IMR-90 (cell line): ENCODE results near the gene OARD1. TPM values are rescaled to one million over a fixed set of nuclear protein-coding genes. Genes with fewer than 3 reads are reported as not detected.

ENCODE experiments used
- ATAC-seq: fragments of 200-7000 bp; cut with Tn5 transposase; 2 replicates; pipeline ENCODE4 v1.9.1; 2020; ENCODE audit warnings: low read depth, mild to moderate bottlenecking, moderate library complexity
- BruUV-seq: library from RNA; stranded (reverse); fragments of 400-500 nt; replicated peaks from 2 replicates; lab custom pipeline; 2021; lab: Mats Ljungman, UMichigan
- CTCF ChIA-PET: fragments of 300-600 bp; formaldehyde crosslinking; extraction: SDS; loops from one replicate; lab custom pipeline; 2021; ENCODE audit warnings: antibody characterized with exemption; lab: Yijun Ruan, JAX
- POLR2A ChIA-PET: fragments of 300-600 bp; sonication (Branson Sonifier 250); formaldehyde crosslinking; loops from one replicate; lab custom pipeline; 2022; ENCODE audit warnings: antibody characterized with exemption; ENCODE audit not compliant: unreplicated experiment; lab: Charles Lee
- DNase-seq: peaks from one replicate; pipeline ENCODE4 v3.0.0; 2013
- H2AFZ ChIP-seq: replicated peaks from 2 replicates; pipeline ENCODE3; 2013; ENCODE audit warnings: low read length, mild to moderate bottlenecking; ENCODE audit not compliant: poor library complexity
- H2AK5ac ChIP-seq: 2 replicates; pipeline ENCODE4 v1.6.1; 2013; ENCODE audit warnings: low read depth, low read length, inconsistent platforms
- H2AK9ac ChIP-seq: replicated peaks from 2 replicates; pipeline ENCODE3; 2013; ENCODE audit warnings: mild to moderate bottlenecking, low read depth, low read length, moderate library complexity; ENCODE audit not compliant: poor library complexity
- H2BK120ac ChIP-seq: 2 replicates; pipeline ENCODE4 v1.6.1; 2013; ENCODE audit warnings: low read depth, low read length, inconsistent platforms
- H2BK15ac ChIP-seq: 3 replicates; pipeline ENCODE4 v1.6.1; 2013; ENCODE audit warnings: low read depth, low read length, inconsistent platforms
- H2BK20ac ChIP-seq: 2 replicates; pipeline ENCODE4 v1.6.1; 2013; ENCODE audit warnings: low read depth, mild to moderate bottlenecking, inconsistent platforms, low read length, moderate library complexity
- H2BK5ac ChIP-seq: 2 replicates; pipeline ENCODE4 v1.6.1; 2013; ENCODE audit warnings: mild to moderate bottlenecking, low read depth, low read length, inconsistent platforms; ENCODE audit not compliant: poor library complexity, severe bottlenecking
- H3K14ac ChIP-seq: replicated peaks from 2 replicates; pipeline ENCODE4 v1.6.1; 2013; ENCODE audit warnings: low read depth, low read length, inconsistent platforms
- H3K18ac ChIP-seq: 2 replicates; pipeline ENCODE4 v1.6.1; 2013; ENCODE audit warnings: low read depth, low read length, control low read depth
- H3K23ac ChIP-seq: 2 replicates; pipeline ENCODE4 v1.6.1; 2013; ENCODE audit warnings: low read depth, low read length, inconsistent platforms
- H3K27ac ChIP-seq: 2 replicates; pipeline ENCODE4 v1.5.1; 2013; ENCODE audit warnings: mild to moderate bottlenecking, control low read depth, low read length; ENCODE audit not compliant: insufficient read depth
- H3K27me3 ChIP-seq: 2 replicates; pipeline ENCODE4 v1.6.1; 2013; ENCODE audit warnings: low read length; ENCODE audit not compliant: control insufficient read depth, insufficient read depth
- H3K36me3 ChIP-seq: 2 replicates; pipeline ENCODE4 v1.6.1; 2013; ENCODE audit warnings: low read length, mixed read lengths; ENCODE audit not compliant: control insufficient read depth, insufficient read depth
- H3K4ac ChIP-seq: 2 replicates; pipeline ENCODE4 v1.6.1; 2013; ENCODE audit warnings: low read depth, low read length, inconsistent platforms
- H3K4me1 ChIP-seq: 2 replicates; pipeline ENCODE4 v1.6.1; 2013; ENCODE audit warnings: low read length, mixed read lengths; ENCODE audit not compliant: control insufficient read depth, insufficient read depth
- H3K4me2 ChIP-seq: 2 replicates; pipeline ENCODE4 v1.6.1; 2013; ENCODE audit warnings: low read depth, mild to moderate bottlenecking, control low read depth, low read length, moderate library complexity
- H3K4me3 ChIP-seq: 2 replicates; pipeline ENCODE4 v1.5.1; 2013; ENCODE audit warnings: low read depth, mild to moderate bottlenecking, control low read depth, low read length, moderate library complexity; ENCODE audit not compliant: insufficient read depth
- H3K56ac ChIP-seq: 2 replicates; pipeline ENCODE4 v1.6.1; 2013; ENCODE audit warnings: low read length, inconsistent platforms; ENCODE audit not compliant: insufficient read depth; ENCODE audit errors: extremely low read depth
- H3K79me1 ChIP-seq, 2 experiments: 2 replicates each; pipeline ENCODE4 v1.6.1; 2013; ENCODE audit warnings: low read length in 2 of 2, inconsistent platforms in 1 of 2, low read depth in 1 of 2
- H3K9ac ChIP-seq: 2 replicates; pipeline ENCODE4 v1.6.1; 2013; ENCODE audit warnings: low read depth, low read length, control low read depth
- H3K9me1 ChIP-seq: 2 replicates; pipeline ENCODE4 v1.6.1; 2013; ENCODE audit warnings: low read length, inconsistent platforms; ENCODE audit not compliant: insufficient read depth
- H3K9me3 ChIP-seq: 2 replicates; pipeline ENCODE4 v1.6.1; 2013; ENCODE audit warnings: low read length; ENCODE audit not compliant: control insufficient read depth, insufficient read depth
- H4K20me1 ChIP-seq: 2 replicates; pipeline ENCODE4 v1.6.1; 2013; ENCODE audit warnings: low read length, inconsistent platforms; ENCODE audit not compliant: insufficient read depth
- H4K5ac ChIP-seq: 2 replicates; pipeline ENCODE4 v1.6.1; 2013; ENCODE audit warnings: mild to moderate bottlenecking, low read depth, low read length, control low read depth
- H4K8ac ChIP-seq, 2 experiments: 2 replicates each; pipeline ENCODE4 v1.6.1; 2013; ENCODE audit warnings: low read depth in 2 of 2, low read length in 2 of 2, control low read depth in 1 of 2, inconsistent platforms in 1 of 2
- H4K91ac ChIP-seq: 2 replicates; pipeline ENCODE4 v1.6.1; 2013; ENCODE audit warnings: low read depth, low read length, inconsistent platforms; ENCODE audit not compliant: insufficient read depth
- BHLHE40 ChIP-seq: fragments of 150-350 bp; IDR thresholded peaks from 2 replicates; pipeline ENCODE4 v1.6.1; 2016; ENCODE audit warnings: mild to moderate bottlenecking, low read depth, low read length
- CHD1 ChIP-seq: IDR thresholded peaks from 2 replicates; pipeline ENCODE4 v1.6.1; 2012; ENCODE audit warnings: low read depth, low read length, improper control_type of control experiment
- CTCF ChIP-seq: conservative IDR thresholded peaks from 2 replicates; pipeline ENCODE4 v1.5.1; 2012; ENCODE audit warnings: mild to moderate bottlenecking, low read depth, low read length, improper control_type of control experiment
- ELK1 ChIP-seq: fragments of 150-350 bp; IDR thresholded peaks from 2 replicates; pipeline ENCODE4 v1.6.1; 2016; ENCODE audit warnings: low read depth, mild to moderate bottlenecking, low read length, moderate library complexity, borderline replicate concordance
- MAFK ChIP-seq: IDR thresholded peaks from 2 replicates; pipeline ENCODE4 v1.6.1; 2012; ENCODE audit warnings: low read depth, low read length, improper control_type of control experiment
- MAZ ChIP-seq: IDR thresholded peaks from 2 replicates; pipeline ENCODE4 v1.6.1; 2012; ENCODE audit warnings: low read depth, mild to moderate bottlenecking, low read length, improper control_type of control experiment, moderate library complexity, borderline replicate concordance
- MXI1 ChIP-seq: IDR thresholded peaks from 2 replicates; pipeline ENCODE4 v1.6.1; 2012; ENCODE audit warnings: low read depth, mild to moderate bottlenecking, low read length, moderate library complexity, borderline replicate concordance
- USF2 ChIP-seq: fragments of 150-350 bp; IDR thresholded peaks from 2 replicates; pipeline ENCODE4 v1.6.1; 2017; ENCODE audit warnings: mild to moderate bottlenecking, antibody characterized with exemption, low read length, low read depth
- WGBS, 2 experiments: methylation state at CpG; one replicate each; pipeline versions ENCODE4 v1.1.5 to v1.1.7; 2013; ENCODE audit warnings: missing lambda C conversion rate in 2 of 2; ENCODE audit not compliant: insufficient read length in 1 of 2; ENCODE audit errors: extremely low coverage in 2 of 2; 5-methylcytosine and 5-hydroxymethylcytosine counted together
- dilution Hi-C: fragments of 300-500 bp; cut with HindIII; formaldehyde crosslinking; loops from one replicate; pipeline ENCODE4 v1.14.3; 2018; ENCODE audit warnings: low sequenced_read_pairs; ENCODE audit not compliant: unreplicated experiment
- in situ Hi-C: fragments of 300-500 bp; cut with MboI; formaldehyde crosslinking; loops from 3 replicates; pipeline ENCODE4 v1.14.3; 2019; ENCODE audit warnings: low sequenced_read_pairs, inconsistent platforms, mixed read lengths
- intact Hi-C: fragments of 100-400 bp; cut with micrococcal nuclease; formaldehyde crosslinking; loops from 2 replicates; pipeline ENCODE4 v1.10.0; 2022
- polyA plus RNA-seq, 3 experiments: library from polyadenylated mRNA; depleted of rRNA; stranded (reverse); fragments of >200 nt; gene quantifications; 2 replicates each; pipeline ENCODE4 v1.2.3, GENCODE V29; 2012; ENCODE audit warnings: low replicate concordance in 1 of 3
- total RNA-seq: library from RNA; depleted of rRNA; stranded (reverse); fragments of >200 nt; gene quantifications from 2 replicates; pipeline ENCODE4 v1.2.3, GENCODE V29; 2012

Gene OARD1
- total and polyA plus RNA-seq, 2 of the 4 experiments (the other 2 are of a cell fraction) = 2.3 to 5.5 TPM

- Histone ChIP-seq H3K4me3 (no peak overlapping the region), H3K36me3 (no peaks in the 10 kb centered on the region), H4K8ac (no peak overlapping the region), H2BK120ac (no peak overlapping the region), H4K5ac (no peak overlapping the region), H2BK5ac (no peak overlapping the region), H4K20me1 (no peaks in the 10 kb centered on the region), H3K27me3 (peaks cover 14% of the 10 kb centered on the region), H3K27ac (no peak overlapping the region), H3K14ac (no peak overlapping the region), H2AFZ (no peak overlapping the region), H3K9ac (no peak overlapping the region), H3K4me1 (no peaks in the 10 kb centered on the region), H2AK9ac (no peak overlapping the region), H2AK5ac (no peak overlapping the region), H2BK20ac (no peak overlapping the region), H3K79me1 (no peaks in the 10 kb centered on the region), H3K56ac (no peak overlapping the region), H3K4me2 (no peak overlapping the region), H4K91ac (no peak overlapping the region), H3K4ac (no peak overlapping the region), H3K23ac (no peak overlapping the region), H3K9me3 (no peaks in the 10 kb centered on the region), H2BK15ac (no peak overlapping the region), H3K9me1 (no peaks in the 10 kb centered on the region), H3K18ac (no peak overlapping the region)
- ATAC-seq = no peak
- in situ Hi-C loops = loop anchor here (25.0 kb wide), 2 partner anchors 1056 to 1681 kb away; no protein-coding TSS in a partner anchor
- DNase-seq = no peak
- POLR2A ChIA-PET = no interaction called here
- TF ChIP-seq CTCF (no peak), MAFK (no peak), CHD1 (no peak), USF2 (no peak), MAZ (no peak), MXI1 (no peak), ELK1 (no peak), BHLHE40 (no peak)
- WGBS, 2 experiments = 40% methylated on average over 1 of the region's 3 CpGs; no CpG with 5 or more reads in 1 of the 2 experiments
- CTCF ChIA-PET = interaction anchor here (1.2 kb wide), 1 partner anchor 15 kb away, joined by 3 read pairs; no protein-coding TSS in a partner anchor
- intact Hi-C loops = no loop called here
- dilution Hi-C loops = no loop called here
- BruUV-seq = no TSS peak
Observed at GRCh38 chr6:41043151-41043550, 29.0 kb downstream of the OARD1 start.
